ENCODE results near the gene FXR1.

DNA sequence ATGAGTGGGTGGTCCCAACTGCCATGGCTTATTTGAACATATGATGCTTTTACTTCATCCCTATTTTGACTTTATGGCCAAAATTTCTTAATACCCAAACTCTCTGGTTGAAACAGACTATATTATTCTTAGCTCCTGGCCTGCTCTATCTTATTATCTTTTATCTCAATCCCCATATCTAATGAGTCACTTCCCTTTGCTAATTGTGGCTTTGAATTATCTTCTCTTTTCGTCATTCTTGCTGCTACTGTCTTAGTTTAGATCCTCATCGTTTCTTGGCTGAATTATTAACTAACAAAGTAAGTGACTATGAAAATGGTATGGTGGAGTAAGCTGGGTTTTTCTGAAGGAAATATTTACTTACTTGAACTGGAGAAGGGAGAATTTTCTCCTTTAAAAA, 105.2 kb downstream of the FXR1 start:
- TF ChIP-seq, protein P1, sequence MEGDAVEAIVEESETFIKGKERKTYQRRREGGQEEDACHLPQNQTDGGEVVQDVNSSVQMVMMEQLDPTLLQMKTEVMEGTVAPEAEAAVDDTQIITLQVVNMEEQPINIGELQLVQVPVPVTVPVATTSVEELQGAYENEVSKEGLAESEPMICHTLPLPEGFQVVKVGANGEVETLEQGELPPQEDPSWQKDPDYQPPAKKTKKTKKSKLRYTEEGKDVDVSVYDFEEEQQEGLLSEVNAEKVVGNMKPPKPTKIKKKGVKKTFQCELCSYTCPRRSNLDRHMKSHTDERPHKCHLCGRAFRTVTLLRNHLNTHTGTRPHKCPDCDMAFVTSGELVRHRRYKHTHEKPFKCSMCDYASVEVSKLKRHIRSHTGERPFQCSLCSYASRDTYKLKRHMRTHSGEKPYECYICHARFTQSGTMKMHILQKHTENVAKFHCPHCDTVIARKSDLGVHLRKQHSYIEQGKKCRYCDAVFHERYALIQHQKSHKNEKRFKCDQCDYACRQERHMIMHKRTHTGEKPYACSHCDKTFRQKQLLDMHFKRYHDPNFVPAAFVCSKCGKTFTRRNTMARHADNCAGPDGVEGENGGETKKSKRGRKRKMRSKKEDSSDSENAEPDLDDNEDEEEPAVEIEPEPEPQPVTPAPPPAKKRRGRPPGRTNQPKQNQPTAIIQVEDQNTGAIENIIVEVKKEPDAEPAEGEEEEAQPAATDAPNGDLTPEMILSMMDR (IDR thresholded peaks at IDR 0.05; ENCODE audit: low read depth, low read length) = no peak
- no peak for TF ChIP-seq EZH2phosphoT487 (IDR thresholded peaks at IDR 0.05; ENCODE audit: low read depth)
